Tibial artery (tissue), 4 donors: ENCODE results near the gene TXK.

Experiments
- DNase-seq, 2 donors: peaks; one replicate each; pipeline ENCODE4 v3.0.0-alpha.2; 2019
- H3K27ac ChIP-seq, 2 donors: fragments of 200-600 bp; sonication (generic) in 1 of 2; 1 replicate in 1 of 2; 2 replicates in 1 of 2; pipeline ENCODE4 v1.5.1; 2018 to 2019; ENCODE audit warnings: mild to moderate bottlenecking in 1 of 2
- H3K27me3 ChIP-seq, 2 donors: fragments of 200-600 bp; sonication (generic) in 1 of 2; one replicate each; pipeline versions ENCODE4 v1.5.1 to v1.6.0; 2016 to 2019
- H3K36me3 ChIP-seq, 3 donors: fragments of 200-600 bp; sonication (generic) in 2 of 3; one replicate each; pipeline ENCODE4 v1.5.1; 2016 to 2019; ENCODE audit warnings: mild to moderate bottlenecking in 2 of 3
- H3K4me1 ChIP-seq, 4 donors: fragments of 200-600 bp; sonication (generic) in 2 of 4; 1 replicate in 3 of 4; 2 replicates in 1 of 4; pipeline ENCODE4 v1.5.1; 2016 to 2019
- H3K4me3 ChIP-seq, 2 donors: fragments of 200-600 bp; sonication (generic) in 1 of 2; 1 replicate in 1 of 2; 2 replicates in 1 of 2; pipeline ENCODE4 v1.5.1; 2018 to 2019; ENCODE audit warnings: mild to moderate bottlenecking in 2 of 2
- H3K9me3 ChIP-seq, 3 donors: fragments of 200-600 bp; sonication (generic) in 1 of 3; one replicate each; pipeline ENCODE4 v1.5.1; 2016 to 2019
- intact Hi-C: fragments of 100-400 bp; cut with DNase I; formaldehyde crosslinking; loops from one replicate; pipeline ENCODE4 v1.15.0; 2023; ENCODE audit warnings: low total_unique reads
- TF ChIP-seq, protein P1 (sequence below), 2 experiments: fragments of 200-600 bp in 1 of 2; fragments of 450-650 bp in 1 of 2; IDR thresholded peaks; one replicate each; pipeline ENCODE4 v1.5.1; 2017 to 2019; ENCODE audit warnings: antibody characterized with exemption in 2 of 2, mild to moderate bottlenecking in 1 of 2, moderate library complexity in 1 of 2

TXK gene

GRCh38 chr4:48127682-48128404 lies 6.2 kb downstream of the TXK start:
- peak; percentile 45 to 70 for DNase-seq
- peak overlapping the region; percentile 32 to 42 for H3K4me3 ChIP-seq
- intact Hi-C loops = no loop called here
- H3K36me3 ChIP-seq = no peaks in the 10 kb centered on the region
- H3K9me3 ChIP-seq = no peaks in the 10 kb centered on the region
- H3K27ac ChIP-seq = peak overlapping the region; percentile 25 to 43
- no peaks in the 10 kb centered on the region for H3K27me3 ChIP-seq
- TF ChIP-seq, protein P1, sequence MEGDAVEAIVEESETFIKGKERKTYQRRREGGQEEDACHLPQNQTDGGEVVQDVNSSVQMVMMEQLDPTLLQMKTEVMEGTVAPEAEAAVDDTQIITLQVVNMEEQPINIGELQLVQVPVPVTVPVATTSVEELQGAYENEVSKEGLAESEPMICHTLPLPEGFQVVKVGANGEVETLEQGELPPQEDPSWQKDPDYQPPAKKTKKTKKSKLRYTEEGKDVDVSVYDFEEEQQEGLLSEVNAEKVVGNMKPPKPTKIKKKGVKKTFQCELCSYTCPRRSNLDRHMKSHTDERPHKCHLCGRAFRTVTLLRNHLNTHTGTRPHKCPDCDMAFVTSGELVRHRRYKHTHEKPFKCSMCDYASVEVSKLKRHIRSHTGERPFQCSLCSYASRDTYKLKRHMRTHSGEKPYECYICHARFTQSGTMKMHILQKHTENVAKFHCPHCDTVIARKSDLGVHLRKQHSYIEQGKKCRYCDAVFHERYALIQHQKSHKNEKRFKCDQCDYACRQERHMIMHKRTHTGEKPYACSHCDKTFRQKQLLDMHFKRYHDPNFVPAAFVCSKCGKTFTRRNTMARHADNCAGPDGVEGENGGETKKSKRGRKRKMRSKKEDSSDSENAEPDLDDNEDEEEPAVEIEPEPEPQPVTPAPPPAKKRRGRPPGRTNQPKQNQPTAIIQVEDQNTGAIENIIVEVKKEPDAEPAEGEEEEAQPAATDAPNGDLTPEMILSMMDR (IDR thresholded peaks at IDR 0.05) = peak; percentile 42 to 46
- H3K4me1 ChIP-seq = peaks cover 0 to 28% (median 9%) of the 10 kb centered on the region in 4 donors

- no peak overlapping the region for H3K27ac ChIP-seq
- H3K4me1 ChIP-seq = peaks cover 0 to 28% (median 9%) of the 10 kb centered on the region in 4 donors
- TF ChIP-seq, protein P1 (IDR thresholded peaks at IDR 0.05) = no peak
- no peaks in the 10 kb centered on the region for H3K9me3 ChIP-seq
- no peaks in the 10 kb centered on the region for H3K36me3 ChIP-seq
- DNase-seq = no peak
- no peak overlapping the region for H3K4me3 ChIP-seq
- intact Hi-C loops = no loop called here
- no peaks in the 10 kb centered on the region for H3K27me3 ChIP-seq
These were observed 6.8 kb downstream of the TXK start for GRCh38 chr4:48127231-48127630.

- peaks cover 0 to 28% (median 9%) of the 10 kb centered on the region in 4 donors for H3K4me1 ChIP-seq
- DNase-seq = no peak
- H3K4me3 ChIP-seq = no peak overlapping the region
- H3K27me3 ChIP-seq = no peaks in the 10 kb centered on the region
- intact Hi-C loops = no loop called here
- H3K36me3 ChIP-seq = no peaks in the 10 kb centered on the region
- TF ChIP-seq, protein P1 (IDR thresholded peaks at IDR 0.05) = no peak
- H3K27ac ChIP-seq = no peak overlapping the region
- H3K9me3 ChIP-seq = no peaks in the 10 kb centered on the region
These were observed 7.4 kb downstream of the TXK start for GRCh38 chr4:48126621-48127020.

DNA sequence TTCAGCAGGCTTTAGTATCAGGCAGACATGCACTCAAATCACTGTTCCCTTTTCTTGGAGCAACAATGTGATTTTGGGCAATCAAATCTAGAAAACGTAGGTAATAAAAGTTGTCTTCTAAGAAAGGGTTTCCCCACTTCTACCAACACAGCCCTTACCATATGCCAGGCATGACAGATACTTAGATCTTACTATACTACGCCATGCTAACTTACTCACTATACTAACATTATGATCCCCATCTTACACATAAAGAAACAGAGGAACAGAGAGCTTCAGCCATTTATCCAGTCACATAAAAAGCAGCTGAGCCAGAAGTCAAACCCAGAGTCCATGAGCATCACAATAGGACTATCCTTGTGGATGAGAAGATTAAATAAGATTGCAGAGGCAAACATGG lies 9.2 kb downstream of the TXK start:
- H3K27ac ChIP-seq = no peak overlapping the region
- no peaks in the 10 kb centered on the region for H3K9me3 ChIP-seq
- H3K27me3 ChIP-seq = no peaks in the 10 kb centered on the region
- intact Hi-C loops = no loop called here
- DNase-seq = no peak
- peaks cover 0 to 26% (median 9%) of the 10 kb centered on the region in 4 donors for H3K4me1 ChIP-seq
- no peak overlapping the region for H3K4me3 ChIP-seq
- TF ChIP-seq, protein P1 (IDR thresholded peaks at IDR 0.05) = no peak
- H3K36me3 ChIP-seq = no peaks in the 10 kb centered on the region

DNA sequence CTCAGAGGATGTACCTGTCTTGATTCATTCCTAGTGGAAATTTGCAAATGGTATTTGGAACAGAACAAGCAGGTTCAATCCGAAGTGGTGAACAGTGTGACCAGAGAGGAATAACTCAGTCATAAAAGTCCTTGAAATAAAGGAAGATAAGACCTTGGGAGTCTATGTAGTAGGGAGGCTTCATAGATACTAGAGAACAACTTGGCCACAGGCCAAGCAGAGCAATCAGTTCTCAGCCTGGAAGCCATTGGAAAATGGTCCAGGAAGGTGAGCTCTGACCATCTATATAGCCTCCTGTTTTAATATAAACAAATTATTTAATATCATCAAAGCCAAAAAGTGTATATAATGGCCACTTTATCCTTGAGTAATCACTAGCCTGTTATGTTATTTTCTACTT lies 11.3 kb downstream of the TXK start:
- Histone ChIP-seq H3K4me3 (no peak overlapping the region), H3K9me3 (no peaks in the 10 kb centered on the region), H3K36me3 (no peaks in the 10 kb centered on the region), H3K4me1 (peaks cover 0 to 7% (median 3%) of the 10 kb centered on the region in 4 donors), H3K27me3 (no peaks in the 10 kb centered on the region), H3K27ac (no peak overlapping the region)
- intact Hi-C loops = no loop called here
- TF ChIP-seq, protein P1 (IDR thresholded peaks at IDR 0.05) = no peak
- no peak for DNase-seq
